Measurements from ENCODE around the gene THAP4.

The THAP4 gene

DNA sequence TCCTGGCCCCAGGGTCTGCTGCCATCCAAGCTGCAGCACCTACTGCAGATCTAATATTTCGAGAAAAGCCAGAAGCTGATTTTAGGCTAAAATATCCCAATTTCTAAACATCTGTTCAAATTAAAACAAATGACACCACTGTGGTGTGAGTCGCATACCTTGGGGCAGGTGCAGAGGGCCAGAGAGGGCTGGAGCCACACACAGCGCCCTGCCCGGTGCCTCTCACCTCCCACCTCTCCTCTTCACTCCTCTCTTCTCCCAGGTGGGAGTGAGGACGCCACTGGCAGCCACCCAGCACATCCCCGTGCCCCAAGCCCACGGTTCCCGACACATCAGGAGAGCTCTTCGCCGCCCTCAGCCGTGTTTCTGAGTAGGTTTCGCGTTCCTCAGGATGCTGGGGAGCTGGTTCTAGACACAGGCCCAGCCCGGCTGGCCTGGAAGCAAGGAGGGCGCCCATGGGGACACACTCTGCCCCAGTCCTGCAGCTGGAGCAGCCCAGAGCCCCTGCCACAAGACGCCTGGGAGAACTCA lies 21.4 kb downstream of the THAP4 start:
- DNase-seq (ENCODE audit: low read depth), result no peak
- no peak overlapping the region for H3K4me3 ChIP-seq (ENCODE audit: control insufficient read depth, low read depth, low read length)
- TF ChIP-seq, protein P1, sequence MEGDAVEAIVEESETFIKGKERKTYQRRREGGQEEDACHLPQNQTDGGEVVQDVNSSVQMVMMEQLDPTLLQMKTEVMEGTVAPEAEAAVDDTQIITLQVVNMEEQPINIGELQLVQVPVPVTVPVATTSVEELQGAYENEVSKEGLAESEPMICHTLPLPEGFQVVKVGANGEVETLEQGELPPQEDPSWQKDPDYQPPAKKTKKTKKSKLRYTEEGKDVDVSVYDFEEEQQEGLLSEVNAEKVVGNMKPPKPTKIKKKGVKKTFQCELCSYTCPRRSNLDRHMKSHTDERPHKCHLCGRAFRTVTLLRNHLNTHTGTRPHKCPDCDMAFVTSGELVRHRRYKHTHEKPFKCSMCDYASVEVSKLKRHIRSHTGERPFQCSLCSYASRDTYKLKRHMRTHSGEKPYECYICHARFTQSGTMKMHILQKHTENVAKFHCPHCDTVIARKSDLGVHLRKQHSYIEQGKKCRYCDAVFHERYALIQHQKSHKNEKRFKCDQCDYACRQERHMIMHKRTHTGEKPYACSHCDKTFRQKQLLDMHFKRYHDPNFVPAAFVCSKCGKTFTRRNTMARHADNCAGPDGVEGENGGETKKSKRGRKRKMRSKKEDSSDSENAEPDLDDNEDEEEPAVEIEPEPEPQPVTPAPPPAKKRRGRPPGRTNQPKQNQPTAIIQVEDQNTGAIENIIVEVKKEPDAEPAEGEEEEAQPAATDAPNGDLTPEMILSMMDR (IDR thresholded peaks at IDR 0.05; ENCODE audit: control insufficient read depth, insufficient read depth, low read depth, low read length, missing control alignments), result no peak

DNA sequence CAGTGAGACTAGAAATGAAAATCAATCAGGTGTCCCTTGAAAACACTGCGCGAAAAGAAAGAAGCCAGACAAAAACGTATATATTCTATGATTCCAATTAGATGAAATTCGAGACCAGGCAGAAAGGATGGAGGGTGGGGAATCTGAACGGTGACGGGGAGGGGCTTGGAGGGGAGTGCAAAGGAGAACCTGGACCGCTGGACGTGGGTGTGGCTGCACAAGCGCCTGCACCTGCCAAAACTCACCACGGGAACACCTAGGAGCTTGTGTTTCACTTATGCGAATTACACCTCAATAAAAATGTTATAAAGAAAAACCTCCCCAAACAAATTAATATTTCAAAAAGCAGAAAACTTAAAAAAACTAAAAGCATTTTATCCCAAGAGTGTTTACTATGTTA lies 21.9 kb downstream of the THAP4 start:
- no peak overlapping the region for H3K4me3 ChIP-seq (ENCODE audit: control insufficient read depth, low read depth, low read length)
- TF ChIP-seq, protein P1 (IDR thresholded peaks at IDR 0.05; ENCODE audit: control insufficient read depth, insufficient read depth, low read depth, low read length, missing control alignments), result no peak
- no peak for DNase-seq (ENCODE audit: low read depth)

DNA sequence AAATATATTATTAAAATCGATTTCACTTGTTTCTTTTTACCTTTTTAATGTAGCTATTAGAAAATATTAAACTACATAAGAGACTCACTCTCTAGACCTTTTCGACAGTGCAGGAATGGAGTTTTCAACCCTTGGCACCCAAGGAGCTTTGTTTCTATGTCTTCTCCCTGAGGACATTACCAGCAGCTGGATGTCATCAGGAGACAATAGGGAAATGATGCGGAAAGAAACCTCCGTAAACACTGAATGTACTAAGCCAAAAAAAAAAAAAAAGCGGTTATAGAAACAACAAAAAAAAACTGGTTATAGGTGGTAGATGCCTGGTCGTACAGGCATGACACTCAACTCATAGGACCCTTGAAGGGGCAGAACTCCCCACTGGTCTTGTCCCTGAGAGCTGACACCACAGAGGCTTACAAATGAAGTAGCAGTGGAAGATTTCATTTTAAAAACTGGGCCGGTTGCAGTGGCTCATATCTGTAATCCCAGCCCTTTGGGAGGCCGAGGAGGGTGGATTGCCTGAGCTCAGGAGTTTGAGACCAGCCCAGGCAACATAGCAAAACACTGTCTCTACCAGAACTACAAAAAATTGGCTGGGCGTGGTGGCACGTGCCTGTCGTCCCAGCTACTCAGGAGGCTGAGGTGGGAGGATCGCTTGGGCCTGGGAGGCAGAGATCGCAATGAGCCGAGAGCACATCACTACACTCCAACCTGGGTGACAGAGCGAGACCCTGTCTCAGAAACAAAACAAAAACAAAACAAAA lies 23.8 kb downstream of the THAP4 start:
- no peak for DNase-seq (ENCODE audit: low read depth)
- TF ChIP-seq, protein P1 (IDR thresholded peaks at IDR 0.05; ENCODE audit: control insufficient read depth, insufficient read depth, low read depth, low read length, missing control alignments), result no peak
- H3K4me3 ChIP-seq (ENCODE audit: control insufficient read depth, low read depth, low read length), result no peak overlapping the region

DNA sequence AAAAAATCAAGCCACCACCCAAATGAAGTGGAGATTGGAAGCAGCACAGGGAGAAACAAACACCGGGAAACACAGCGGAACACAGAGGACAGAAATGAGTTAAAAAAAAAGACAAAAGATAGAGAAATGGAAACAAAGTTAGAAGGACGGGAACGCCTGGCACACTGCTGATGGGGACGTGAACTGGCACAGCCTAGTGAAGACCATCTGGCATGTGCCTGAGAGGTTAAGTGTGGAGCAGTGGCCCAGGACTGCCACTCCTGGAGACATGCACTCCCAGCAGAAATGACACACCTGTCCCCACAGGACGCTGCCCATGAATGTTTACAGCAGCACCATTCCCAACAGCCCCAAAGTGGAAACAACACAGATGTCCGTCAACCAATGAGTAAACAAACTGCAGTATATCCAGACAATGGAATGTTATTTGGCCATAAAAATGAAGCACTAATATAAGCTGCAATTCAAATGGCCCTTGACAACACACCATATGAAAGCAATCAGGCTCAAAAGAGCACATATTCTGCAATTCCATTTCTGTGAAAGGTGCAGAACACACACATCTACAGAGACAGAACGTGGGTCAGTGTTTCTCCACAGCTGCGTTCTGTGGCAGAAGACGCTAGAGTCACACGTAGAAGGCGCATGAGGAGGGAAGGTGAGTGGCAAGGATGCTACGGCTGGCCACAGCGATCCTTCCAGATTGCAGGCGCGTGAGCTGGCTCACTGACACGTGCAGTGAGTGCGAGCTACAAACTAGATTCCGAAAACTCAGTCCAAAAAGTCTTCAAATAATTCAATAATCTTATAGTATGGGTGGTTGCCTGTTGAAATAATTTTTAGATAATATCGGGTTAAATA lies 24.6 kb downstream of the THAP4 start:
- DNase-seq (ENCODE audit: low read depth), result no peak
- TF ChIP-seq, protein P1 (IDR thresholded peaks at IDR 0.05; ENCODE audit: control insufficient read depth, insufficient read depth, low read depth, low read length, missing control alignments), result no peak
- H3K4me3 ChIP-seq (ENCODE audit: control insufficient read depth, low read depth, low read length), result no peak overlapping the region

DNA sequence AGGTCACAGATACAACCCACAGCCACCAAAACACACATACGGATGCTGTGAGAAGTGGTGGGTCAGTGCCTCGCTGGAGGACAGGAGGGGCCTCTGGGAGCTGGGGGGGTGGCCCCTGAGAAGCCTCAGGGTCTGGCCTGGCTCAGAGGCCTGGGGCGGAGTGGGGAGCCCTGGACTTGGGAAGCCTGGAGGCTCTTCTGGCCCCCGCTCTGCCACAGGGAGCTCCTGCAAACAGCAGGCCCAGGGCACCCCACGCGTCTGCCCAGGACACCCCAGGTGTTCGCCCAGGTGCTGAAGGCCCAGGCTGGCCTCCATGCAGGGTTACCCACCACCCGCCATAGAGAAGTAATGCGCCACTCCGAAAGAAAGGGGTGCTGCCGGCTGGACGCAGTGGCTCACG lies 25.9 kb downstream of the THAP4 start:
- no peak for DNase-seq (ENCODE audit: low read depth)
- TF ChIP-seq, protein P1 (IDR thresholded peaks at IDR 0.05; ENCODE audit: control insufficient read depth, insufficient read depth, low read depth, low read length, missing control alignments), result no peak
- H3K4me3 ChIP-seq (ENCODE audit: control insufficient read depth, low read depth, low read length), result no peak overlapping the region

DNA sequence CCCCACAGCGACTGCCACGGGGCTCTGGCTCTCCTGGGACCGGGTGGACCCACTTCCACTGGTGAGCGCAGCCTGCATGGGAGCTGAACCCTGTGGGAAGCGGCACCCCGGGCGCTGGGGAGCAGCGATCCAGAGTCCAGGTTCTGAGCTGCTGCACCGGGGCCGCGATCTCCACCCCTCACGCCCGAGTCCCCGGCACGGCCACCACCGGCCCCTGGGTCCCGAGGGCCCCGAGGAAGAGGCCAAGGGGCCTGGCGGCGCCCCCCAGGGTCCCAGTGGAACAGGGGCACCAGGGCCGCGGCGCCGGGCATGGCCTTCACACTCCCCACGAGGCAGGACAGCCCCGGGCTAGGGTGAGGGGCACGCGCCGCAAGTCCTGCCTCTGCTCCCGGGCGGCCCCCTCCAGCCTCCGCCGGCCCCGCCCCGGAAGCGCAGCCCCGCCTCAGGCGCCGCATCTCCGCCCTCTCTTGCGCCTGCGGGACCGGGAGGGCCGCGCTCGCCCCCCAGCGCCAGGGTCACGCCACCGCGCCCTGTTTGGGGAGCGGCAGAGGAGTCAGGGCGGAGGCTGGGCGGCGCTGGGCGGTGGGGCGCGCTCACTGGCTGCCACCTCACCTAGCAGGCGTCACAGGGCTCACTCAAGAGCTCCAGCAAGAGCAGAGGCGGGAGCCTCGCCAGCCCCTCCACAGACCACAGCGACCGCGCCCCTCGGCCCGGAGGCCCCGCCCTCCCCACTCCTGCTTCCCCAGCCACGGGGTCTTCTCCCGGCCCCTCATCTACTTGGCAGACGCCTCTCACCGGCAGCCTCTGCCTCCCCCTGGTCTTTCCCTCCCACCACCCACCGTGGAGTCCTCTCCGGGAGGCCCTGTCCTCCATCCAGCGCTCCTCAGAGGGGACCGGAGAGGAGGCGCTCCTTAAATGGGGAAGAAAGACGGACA lies 26.8 kb downstream of the THAP4 start:
- DNase-seq (ENCODE audit: low read depth), result peak; percentile 11
- TF ChIP-seq, protein P1 (IDR thresholded peaks at IDR 0.05; ENCODE audit: control insufficient read depth, insufficient read depth, low read depth, low read length, missing control alignments), result peak; percentile 49
- peak overlapping the region; percentile 37 for H3K4me3 ChIP-seq (ENCODE audit: control insufficient read depth, low read depth, low read length)

Data from AG09309 (cell line).